B cell (primary cell): ENCODE data around the gene SENP1. TPM values are rescaled to one million over a fixed set of nuclear protein-coding genes. Genes with fewer than 3 reads are reported as not detected.

ENCODE experiments used
- ATAC-seq: fragments of 200-7000 bp; cut with Tn5 transposase; one replicate; pipeline ENCODE4 v1.10.0; 2021; ENCODE audit warnings: low read depth, mild to moderate bottlenecking, moderate number of reproducible peaks, moderate library complexity
- CTCF ChIA-PET: fragments of 350-600 bp; sonication (Branson Sonifier 250); formaldehyde crosslinking; loops from one replicate; lab custom pipeline; 2021; ENCODE audit warnings: antibody characterized with exemption, inconsistent platforms; lab: Charles Lee
- POLR2A ChIA-PET: fragments of 350-600 bp; sonication (Branson Sonifier 250); formaldehyde crosslinking; loops from one replicate; lab custom pipeline; 2021; ENCODE audit warnings: antibody characterized with exemption; lab: Charles Lee
- DNase-seq: peaks from one replicate; pipeline ENCODE4 v3.0.0; 2013
- H2AFZ ChIP-seq: 2 replicates; pipeline ENCODE4 v1.6.1; 2012; ENCODE audit warnings: mild to moderate bottlenecking, low read depth, low read length; ENCODE audit not compliant: insufficient read depth, poor library complexity, severe bottlenecking
- H3K27ac ChIP-seq, 2 donors: 1 replicate in 1 of 2; 2 replicates in 1 of 2; pipeline ENCODE4 v1.5.1; 2012 to 2013; ENCODE audit warnings: low read length in 2 of 2, mild to moderate bottlenecking in 2 of 2, moderate library complexity in 1 of 2
- H3K27me3 ChIP-seq, 4 experiments: fragments of 200-600 bp in 1 of 4; sonication (generic) in 1 of 4; replicated peaks in 1 of 4; 1 replicate in 2 of 4; 2 replicates in 2 of 4; pipeline versions ENCODE4 v1.6.1 to v1.7.0; 2013 to 2016; ENCODE audit warnings: low read length in 3 of 4, mild to moderate bottlenecking in 2 of 4, mixed read lengths in 1 of 4, moderate library complexity in 1 of 4; ENCODE audit not compliant: insufficient read depth in 4 of 4, control insufficient read depth in 3 of 4; ENCODE audit errors: control extremely low read depth in 1 of 4
- H3K36me3 ChIP-seq, 2 experiments: replicated peaks in 1 of 2; 1 replicate in 1 of 2; 2 replicates in 1 of 2; pipeline versions ENCODE4 v1.6.1 to v1.7.1; 2013; ENCODE audit warnings: low read length in 1 of 2; ENCODE audit not compliant: insufficient read depth in 2 of 2, control insufficient read depth in 1 of 2; ENCODE audit errors: control extremely low read depth in 1 of 2, extremely low read depth in 1 of 2
- H3K4me1 ChIP-seq, 2 donors: fragments of 200-600 bp in 1 of 2; sonication (generic) in 1 of 2; 1 replicate in 1 of 2; 2 replicates in 1 of 2; pipeline versions ENCODE4 v1.5.1 to v1.6.1; 2013 to 2017; ENCODE audit warnings: low read length in 2 of 2; ENCODE audit not compliant: control insufficient read depth in 2 of 2, insufficient read depth in 2 of 2
- H3K4me2 ChIP-seq: replicated peaks from 2 replicates; pipeline ENCODE3; 2012; ENCODE audit warnings: mild to moderate bottlenecking, low read depth, low read length; ENCODE audit not compliant: poor library complexity, severe bottlenecking
- H3K4me3 ChIP-seq, 5 experiments: fragments of 200-600 bp in 1 of 5; sonication (generic) in 1 of 5; 1 replicate in 3 of 5; 2 replicates in 2 of 5; pipeline versions ENCODE4 v1.5.1 to v1.7.0; 2011 to 2016; ENCODE audit warnings: low read length in 4 of 5, mild to moderate bottlenecking in 4 of 5, low read depth in 2 of 5, control low read depth in 1 of 5, moderate library complexity in 1 of 5; ENCODE audit not compliant: insufficient read depth in 1 of 5; ENCODE audit errors: control extremely low read depth in 1 of 5, extremely low read depth in 1 of 5
- H3K79me2 ChIP-seq: fragments of 200-600 bp; sonication (generic); one replicate; pipeline ENCODE4 v1.6.0; 2016; ENCODE audit warnings: low read length; ENCODE audit not compliant: control insufficient read depth, insufficient read depth
- H3K9ac ChIP-seq: fragments of 200-600 bp; sonication (generic); 2 replicates; pipeline ENCODE4 v1.6.1; 2017; ENCODE audit warnings: mild to moderate bottlenecking, low read length, moderate library complexity
- H3K9me3 ChIP-seq, 3 donors: one replicate each; pipeline versions ENCODE4 v1.6.1 to v1.7.1; 2013; ENCODE audit warnings: low read length in 2 of 3; ENCODE audit not compliant: control insufficient read depth in 2 of 3, insufficient read depth in 1 of 3; ENCODE audit errors: control extremely low read depth in 1 of 3
- H4K20me1 ChIP-seq: 2 replicates; pipeline ENCODE4 v1.6.0; 2012; ENCODE audit warnings: mild to moderate bottlenecking, low read length; ENCODE audit not compliant: insufficient read depth, control insufficient read depth, poor library complexity, severe bottlenecking
- H3K27ac Mint-ChIP-seq: one replicate; pipeline ENCODE4 v1.8.0; 2021; ENCODE audit warnings: mixed read lengths
- H3K27me3 Mint-ChIP-seq: one replicate; pipeline ENCODE4 v1.8.0; 2021; ENCODE audit warnings: mixed read lengths
- H3K4me1 Mint-ChIP-seq: one replicate; pipeline ENCODE4 v1.8.0; 2021; ENCODE audit warnings: mixed read lengths
- H3K4me3 Mint-ChIP-seq: one replicate; pipeline ENCODE4 v1.8.0; 2021; ENCODE audit warnings: mixed read lengths
- H3K9me3 Mint-ChIP-seq: one replicate; pipeline ENCODE4 v1.8.0; 2022; ENCODE audit warnings: mixed read lengths; ENCODE audit not compliant: insufficient read depth
- CTCF ChIP-seq: fragments of 200-600 bp; IDR thresholded peaks from one replicate; pipeline ENCODE4 v1.8.0; 2022; ENCODE audit warnings: antibody characterized with exemption, mild to moderate bottlenecking
- EZH2 ChIP-seq: IDR thresholded peaks from 2 replicates; pipeline ENCODE4 v1.6.1; 2012; ENCODE audit warnings: borderline replicate concordance, low read depth, mild to moderate bottlenecking, moderate library complexity, low read length; ENCODE audit not compliant: insufficient read depth, poor library complexity, severe bottlenecking
- WGBS: methylation state at CpG from one replicate; pipeline ENCODE4 v1.1.5; 2013; ENCODE audit warnings: missing lambda C conversion rate; ENCODE audit not compliant: insufficient coverage; 5-methylcytosine and 5-hydroxymethylcytosine counted together
- intact Hi-C: fragments of 100-400 bp; cut with micrococcal nuclease; formaldehyde crosslinking; loops from one replicate; pipeline ENCODE4 v1.10.0; 2022
- polyA plus RNA-seq: library from polyadenylated mRNA; depleted of rRNA; stranded (reverse); fragments of >200 nt; gene quantifications from 2 replicates; pipeline ENCODE4 v1.2.3, GENCODE V29; 2012
- total RNA-seq, 2 donors: library from RNA; stranded (reverse); fragments of 120-200 nt in 1 of 2; gene quantifications; 1 replicate in 1 of 2; 2 replicates in 1 of 2; pipeline versions ENCODE4 v1.2.3 to v1.2.4, GENCODE V29; 2013 to 2022

Gene SENP1
- total and polyA plus RNA-seq, 2 donors (not counting 1 experiment from before 2014, with no cell fraction given): 7.3 to 44.8 TPM

DNA sequence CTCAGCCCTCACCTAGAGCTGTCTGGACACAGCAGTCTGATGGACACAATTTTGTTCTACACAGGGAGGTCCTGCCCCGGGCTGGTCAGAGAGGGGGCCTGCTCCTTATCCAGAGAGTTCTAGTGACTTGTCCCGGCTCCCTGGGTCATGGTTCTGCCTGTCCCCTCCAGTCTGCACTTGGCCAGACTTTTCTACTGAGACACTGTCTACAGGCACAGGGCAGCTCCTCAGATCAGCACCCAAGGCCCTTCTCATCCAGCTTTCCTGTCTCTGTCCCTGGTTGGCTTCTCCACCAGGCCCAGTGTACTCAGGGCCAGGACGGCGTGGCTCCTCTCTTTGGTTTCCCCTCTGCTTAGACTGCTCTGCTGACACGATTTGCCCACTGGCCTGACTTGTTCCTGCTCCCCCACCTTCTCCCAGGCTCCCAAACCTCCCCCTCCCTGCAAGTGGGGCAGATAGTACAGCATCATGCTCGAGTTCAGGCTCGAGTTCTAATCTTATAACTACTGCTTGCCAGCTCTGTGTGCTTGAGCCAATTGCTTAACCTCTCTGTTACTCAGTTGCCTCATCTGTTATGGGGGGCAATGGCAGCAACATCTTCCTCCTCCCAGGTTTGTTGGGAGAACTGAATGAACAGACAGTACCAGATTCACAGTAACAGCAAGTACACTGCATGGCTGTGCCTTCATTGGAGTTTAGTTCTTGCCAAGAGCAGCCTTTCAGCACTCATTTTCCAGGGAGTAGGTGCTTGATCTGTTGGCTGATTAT, 79.6 kb downstream of the SENP1 start:
- Mint-ChIP-seq H3K27me3 (peaks cover 9% of the 10 kb centered on the region), H3K27ac (no peak overlapping the region), H3K4me1 (peaks cover 10% of the 10 kb centered on the region), H3K4me3 (no peak overlapping the region), H3K9me3 (no peaks in the 10 kb centered on the region)
- Histone ChIP-seq H4K20me1 (no peaks in the 10 kb centered on the region), H3K4me3 (no peak overlapping the region), H3K36me3 (no peaks in the 10 kb centered on the region), H3K9me3 (no peaks in the 10 kb centered on the region), H3K9ac (no peak overlapping the region), H2AFZ (no peak overlapping the region), H3K27ac (no peak overlapping the region), H3K79me2 (no peaks in the 10 kb centered on the region), H3K27me3 (peaks cover 0 to 5% (median 0%) of the 10 kb centered on the region in 4 experiments), H3K4me1 (peaks cover 5 to 9% of the 10 kb centered on the region in 2 donors), H3K4me2 (no peak overlapping the region)
- DNase-seq (no peak), ATAC-seq (no peak)
- CTCF ChIA-PET: no interaction called here
- intact Hi-C loops: no loop called here
- POLR2A ChIA-PET: no interaction called here
- 89% methylated on average over 7 of the region's 7 CpGs for WGBS
- TF ChIP-seq CTCF: no peak
- TF ChIP-seq EZH2: no peak

DNA sequence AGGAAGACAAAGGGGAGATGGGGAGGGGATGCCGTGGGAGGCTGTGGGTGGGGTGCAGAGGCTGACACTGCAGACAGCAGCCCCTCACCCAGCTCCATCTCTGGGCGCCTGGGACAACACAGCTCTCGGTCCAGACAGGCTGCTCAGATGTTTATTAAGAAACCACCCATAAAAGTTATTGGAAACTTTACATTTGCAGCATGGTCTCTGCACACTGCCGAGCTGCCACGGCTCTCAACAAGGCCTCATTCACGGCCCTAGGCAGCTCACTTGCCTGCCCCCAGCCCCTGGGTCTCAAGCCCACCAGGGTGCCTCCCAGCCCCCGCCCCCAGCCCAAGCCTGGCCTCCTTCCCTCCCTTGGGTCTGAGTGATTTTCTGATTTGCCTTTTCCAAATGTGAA, 80.6 kb downstream of the SENP1 start:
- ATAC-seq (no peak), DNase-seq (no peak)
- CTCF ChIA-PET: no interaction called here
- Histone ChIP-seq H3K4me2 (no peak overlapping the region), H3K9me3 (no peaks in the 10 kb centered on the region), H3K4me3 (no peak overlapping the region), H3K27ac (no peak overlapping the region), H3K4me1 (peaks cover 5 to 9% of the 10 kb centered on the region in 2 donors), H3K79me2 (no peaks in the 10 kb centered on the region), H4K20me1 (no peaks in the 10 kb centered on the region), H3K36me3 (no peaks in the 10 kb centered on the region), H2AFZ (no peak overlapping the region), H3K27me3 (peaks cover 0 to 6% (median 0%) of the 10 kb centered on the region in 4 experiments), H3K9ac (no peak overlapping the region)
- POLR2A ChIA-PET: no interaction called here
- intact Hi-C loops: no loop called here
- H3K27ac Mint-ChIP-seq: no peak overlapping the region
- H3K4me1 Mint-ChIP-seq: peaks cover 10% of the 10 kb centered on the region
- no peak for TF ChIP-seq CTCF
- no peak for TF ChIP-seq EZH2
- peaks cover 9% of the 10 kb centered on the region for H3K27me3 Mint-ChIP-seq
- 93% methylated on average over 6 of the region's 7 CpGs for WGBS
- no peak overlapping the region for H3K4me3 Mint-ChIP-seq
- H3K9me3 Mint-ChIP-seq: no peaks in the 10 kb centered on the region
